PC-3 (cell line): ENCODE measurements around the gene RBMS2.

ENCODE experiments used
- EZH2phosphoT487 ChIP-seq: fragments of 300-600 bp; sonication (generic); IDR thresholded peaks from 2 replicates; pipeline ENCODE4 v1.6.1; 2018; ENCODE audit warnings: mild to moderate bottlenecking, antibody characterized with exemption, low read length, borderline replicate concordance
- TF ChIP-seq, protein P1 (sequence below): fragments of 300-600 bp; sonication (generic); conservative IDR thresholded peaks from 2 replicates; pipeline ENCODE4 v1.5.1; 2017; ENCODE audit warnings: antibody characterized with exemption, low read depth, mild to moderate bottlenecking, low read length

DNA sequence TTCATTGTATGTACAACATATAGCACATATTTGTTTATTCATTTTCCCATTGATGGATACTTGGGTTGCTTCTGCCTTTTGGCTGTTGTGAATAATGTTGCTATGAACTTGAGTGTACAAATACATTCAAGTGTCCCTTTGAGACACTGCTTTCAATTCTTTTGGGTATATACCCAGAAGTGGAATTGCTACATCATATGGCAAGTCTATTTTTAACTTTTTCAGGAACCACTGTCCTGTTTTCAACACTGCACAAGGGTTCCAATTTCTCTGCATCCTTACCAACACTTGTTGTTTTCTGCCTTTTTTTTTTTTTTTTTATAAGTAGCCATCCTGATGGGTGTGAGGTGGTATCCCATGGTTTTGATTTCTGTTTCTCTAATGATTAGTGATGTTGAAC, 15.9 kb downstream of the RBMS2 start:
- TF ChIP-seq, protein P1, sequence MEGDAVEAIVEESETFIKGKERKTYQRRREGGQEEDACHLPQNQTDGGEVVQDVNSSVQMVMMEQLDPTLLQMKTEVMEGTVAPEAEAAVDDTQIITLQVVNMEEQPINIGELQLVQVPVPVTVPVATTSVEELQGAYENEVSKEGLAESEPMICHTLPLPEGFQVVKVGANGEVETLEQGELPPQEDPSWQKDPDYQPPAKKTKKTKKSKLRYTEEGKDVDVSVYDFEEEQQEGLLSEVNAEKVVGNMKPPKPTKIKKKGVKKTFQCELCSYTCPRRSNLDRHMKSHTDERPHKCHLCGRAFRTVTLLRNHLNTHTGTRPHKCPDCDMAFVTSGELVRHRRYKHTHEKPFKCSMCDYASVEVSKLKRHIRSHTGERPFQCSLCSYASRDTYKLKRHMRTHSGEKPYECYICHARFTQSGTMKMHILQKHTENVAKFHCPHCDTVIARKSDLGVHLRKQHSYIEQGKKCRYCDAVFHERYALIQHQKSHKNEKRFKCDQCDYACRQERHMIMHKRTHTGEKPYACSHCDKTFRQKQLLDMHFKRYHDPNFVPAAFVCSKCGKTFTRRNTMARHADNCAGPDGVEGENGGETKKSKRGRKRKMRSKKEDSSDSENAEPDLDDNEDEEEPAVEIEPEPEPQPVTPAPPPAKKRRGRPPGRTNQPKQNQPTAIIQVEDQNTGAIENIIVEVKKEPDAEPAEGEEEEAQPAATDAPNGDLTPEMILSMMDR, result no peak
- TF ChIP-seq EZH2phosphoT487, result no peak
